GM18867 (cell line): ENCODE results near the gene MBP.

ENCODE experiments used
- ATAC-seq: cut with Tn5 transposase; IDR thresholded peaks from one replicate; pipeline ENCODE4 v1.9.1; 2021; ENCODE audit warnings: mild to moderate bottlenecking, moderate library complexity; ENCODE audit not compliant: unreplicated experiment

Gene MBP

GRCh38 chr18:77069931-77070330 lies 62.7 kb downstream of the MBP start:
- ATAC-seq, result no peak

GRCh38 chr18:77069482-77069881 lies 63.1 kb downstream of the MBP start:
- no peak for ATAC-seq

- ATAC-seq, result no peak
Observed at GRCh38 chr18:77068321-77069312, 64.0 kb downstream of the MBP start.

- peak; percentile 31 for ATAC-seq
Observed at GRCh38 chr18:77067291-77068061, 65.1 kb downstream of the MBP start.

- ATAC-seq, result no peak
Observed at GRCh38 chr18:77066689-77067088, 65.9 kb downstream of the MBP start.

- no peak for ATAC-seq
Observed at GRCh38 chr18:77066101-77066500, 66.5 kb downstream of the MBP start.

GRCh38 chr18:77065221-77065981 lies 67.2 kb downstream of the MBP start:
- ATAC-seq, result peak; percentile 17

- ATAC-seq, result peak; percentile 44
Observed at GRCh38 chr18:77063260-77063659, 69.3 kb downstream of the MBP start.

- ATAC-seq, result peak; percentile 74
Observed at GRCh38 chr18:77062518-77063003, 70.0 kb downstream of the MBP start.

- ATAC-seq, result peak; percentile 54
Observed at GRCh38 chr18:77061946-77062517, 70.6 kb downstream of the MBP start.

GRCh38 chr18:77061281-77061945 lies 71.2 kb downstream of the MBP start:
- ATAC-seq, result no peak

- no peak for ATAC-seq
Observed at GRCh38 chr18:77060151-77060550, 72.4 kb downstream of the MBP start.

GRCh38 chr18:77059294-77059916 lies 73.2 kb downstream of the MBP start:
- ATAC-seq, result no peak

GRCh38 chr18:77058290-77058835 lies 74.2 kb downstream of the MBP start:
- no peak for ATAC-seq

- ATAC-seq, result no peak
Observed at GRCh38 chr18:77057006-77057395, 75.6 kb downstream of the MBP start.

GRCh38 chr18:77056344-77057005 lies 76.1 kb downstream of the MBP start:
- no peak for ATAC-seq

GRCh38 chr18:77055429-77056300 lies 76.9 kb downstream of the MBP start:
- no peak for ATAC-seq
